Hindlimb muscle (tissue), 1 donor: ENCODE results near the gene PRR14L. TPM values are rescaled to one million over a fixed set of nuclear protein-coding genes. Genes with fewer than 3 reads are reported as not detected.
A peak's percentile ranks its signal among the peaks of the same experiment; 100 is the strongest.
"Not testable (repeated sequence)": the region's sequence is repeated elsewhere in the genome, so short reads cannot be mapped to it uniquely, and the experiment has no call there.

ENCODE experiments used
- DNase-seq: peaks from one replicate; pipeline ENCODE4 v3.0.0-alpha.2; 2013
- polyA plus RNA-seq: library from polyadenylated mRNA; unstranded; fragments of 120-200 nt; gene quantifications from one replicate; pipeline ENCODE4 v1.2.1, GENCODE V29; 2013; ENCODE audit not compliant: insufficient read length

PRR14L gene
- polyA plus RNA-seq, 1 donor: 19.5 TPM

DNA sequence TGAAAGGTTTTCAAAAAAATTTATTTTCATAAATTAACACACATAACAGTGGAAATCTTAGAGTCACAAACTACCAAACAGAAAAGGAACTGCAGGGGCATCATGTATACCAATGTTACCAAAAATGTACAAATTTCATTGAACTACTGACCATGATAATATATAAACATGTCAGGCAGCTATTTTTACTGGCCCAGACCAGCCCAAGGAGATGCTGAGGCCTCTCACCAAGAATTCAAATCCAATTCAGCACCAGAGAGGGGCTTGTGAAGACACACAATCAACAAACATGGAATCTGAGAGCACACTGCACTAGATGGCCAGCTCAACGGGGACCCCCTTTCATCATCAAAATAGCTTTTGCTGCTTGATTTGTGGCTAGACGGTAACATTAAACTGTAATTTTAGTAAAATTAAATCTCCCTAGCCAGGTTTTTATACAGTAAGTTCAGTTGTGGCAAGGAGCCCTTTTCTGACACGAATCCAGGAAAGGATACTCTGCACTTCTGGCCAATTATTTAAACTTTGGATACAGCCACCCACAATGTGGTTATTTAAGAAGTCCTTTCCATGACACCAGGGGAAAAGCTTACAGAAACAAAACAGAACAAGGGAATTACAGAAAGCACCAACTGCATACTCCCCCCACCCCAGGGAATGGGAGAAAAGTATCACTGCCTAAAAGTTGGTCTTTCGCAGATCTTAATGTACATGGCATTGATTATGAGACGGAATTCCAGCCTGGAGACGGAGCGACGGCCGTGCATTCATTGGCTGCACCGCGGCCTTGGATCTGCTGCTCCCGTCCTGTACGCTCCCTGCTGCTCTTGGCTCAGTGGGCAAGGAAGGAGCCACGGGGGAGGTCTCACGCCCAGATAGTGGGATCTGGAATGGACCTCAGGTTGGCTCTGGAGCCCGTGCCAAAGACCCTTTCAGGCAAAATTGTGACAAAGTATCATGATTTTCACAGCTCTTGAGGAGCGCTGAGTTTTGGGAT is 68.3 kb downstream of the PRR14L start:
- peak; percentile 64 for DNase-seq

GRCh38 chr22:31680861-31681341 is 69.0 kb downstream of the PRR14L start:
- no peak for DNase-seq

- DNase-seq: no peak
Measured at GRCh38 chr22:31678748-31679147, 71.2 kb downstream of the PRR14L start.

DNA sequence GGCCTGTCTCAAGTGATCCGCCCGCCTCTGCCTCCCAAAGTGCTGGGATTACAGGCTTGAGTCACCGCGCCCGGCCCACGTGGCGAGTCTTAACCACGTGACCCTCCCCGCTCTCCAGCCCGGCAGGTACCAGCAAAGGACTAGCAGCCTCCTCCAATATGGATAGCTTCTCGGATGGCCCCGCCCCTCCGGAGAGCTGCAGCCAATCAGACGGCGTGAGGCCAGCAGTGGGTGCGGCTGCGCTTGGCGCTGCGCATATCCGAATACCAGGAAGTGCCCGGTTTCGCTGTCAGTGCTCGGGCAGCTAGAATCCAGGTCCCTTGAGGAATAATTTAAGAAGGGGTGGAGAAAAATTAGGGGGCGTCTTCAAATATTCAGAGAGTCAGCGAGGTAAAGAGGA is 73.2 kb downstream of the PRR14L start:
- DNase-seq: peak; percentile 82

- DNase-seq: not testable (repeated sequence)
Measured at GRCh38 chr22:31674219-31674618, 75.7 kb downstream of the PRR14L start.

DNA sequence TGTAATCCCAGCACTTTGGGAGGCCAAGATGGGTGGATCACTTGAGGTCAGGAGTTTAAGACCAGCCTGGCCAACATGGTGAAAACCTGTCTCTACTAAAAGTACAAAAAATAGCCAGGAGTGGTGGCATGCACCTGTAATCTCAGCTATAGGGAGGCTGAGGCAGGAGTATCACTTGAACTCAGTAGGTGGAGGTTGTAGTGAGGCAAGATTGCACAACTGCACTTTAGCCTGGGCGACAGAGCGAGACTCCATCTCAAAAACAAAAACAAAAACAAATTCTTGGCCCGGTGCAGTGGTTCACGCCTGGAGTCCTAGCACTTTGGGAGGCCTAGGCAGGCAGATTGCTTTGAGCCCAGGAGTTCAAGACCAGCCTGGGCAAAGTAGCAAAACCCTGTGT is 81.1 kb downstream of the PRR14L start:
- DNase-seq: not testable (repeated sequence)

- DNase-seq: no peak
Measured at GRCh38 chr22:31662668-31663037, 87.3 kb downstream of the PRR14L start.

DNA sequence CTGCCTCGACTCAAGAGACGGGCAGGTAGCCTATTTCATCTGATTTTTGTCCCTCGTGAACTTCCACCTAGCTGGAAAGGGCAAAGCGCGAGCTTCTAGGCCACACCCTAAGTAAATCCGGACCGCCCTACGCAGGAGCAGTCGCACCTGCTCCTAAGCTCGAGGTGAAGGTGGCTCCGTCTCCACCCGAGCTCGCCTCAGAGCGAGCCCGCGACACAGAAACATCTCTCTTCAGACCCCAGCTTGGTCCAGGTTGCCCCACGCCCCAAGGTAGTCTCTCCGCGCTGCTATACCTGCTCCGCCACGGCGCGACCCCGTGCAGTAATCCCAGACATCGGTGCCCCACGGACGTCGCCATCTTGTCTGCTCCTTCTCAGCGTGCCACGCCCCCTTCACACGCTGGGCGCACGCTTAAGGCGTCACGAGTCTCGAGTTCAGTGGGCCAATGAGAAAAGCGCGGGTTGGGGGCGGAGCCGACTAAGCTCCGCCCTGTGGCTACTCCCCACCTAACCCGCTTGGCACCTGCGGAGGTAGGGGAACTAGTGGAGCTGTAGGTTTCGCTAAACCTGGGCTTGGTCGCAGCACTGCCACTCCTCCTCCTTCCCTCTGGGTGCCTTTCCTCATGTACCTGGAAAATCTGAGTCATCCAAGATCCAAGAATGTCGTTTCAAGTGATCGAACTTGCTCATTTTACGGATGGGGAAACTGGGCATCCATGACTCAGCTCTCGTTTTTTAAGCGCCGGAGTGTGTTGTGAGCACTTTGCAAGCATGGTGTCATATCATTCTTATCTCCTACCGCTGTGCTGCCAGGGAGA is 87.9 kb downstream of the PRR14L start, which contains the start of gene PISD:
Gene PISD, minus strand, starts transcription at position 365 of the 817 bp plus-strand sequence. Its CDS starts 7 bp downstream, at position 358.
- DNase-seq: peak; percentile 98

DNA sequence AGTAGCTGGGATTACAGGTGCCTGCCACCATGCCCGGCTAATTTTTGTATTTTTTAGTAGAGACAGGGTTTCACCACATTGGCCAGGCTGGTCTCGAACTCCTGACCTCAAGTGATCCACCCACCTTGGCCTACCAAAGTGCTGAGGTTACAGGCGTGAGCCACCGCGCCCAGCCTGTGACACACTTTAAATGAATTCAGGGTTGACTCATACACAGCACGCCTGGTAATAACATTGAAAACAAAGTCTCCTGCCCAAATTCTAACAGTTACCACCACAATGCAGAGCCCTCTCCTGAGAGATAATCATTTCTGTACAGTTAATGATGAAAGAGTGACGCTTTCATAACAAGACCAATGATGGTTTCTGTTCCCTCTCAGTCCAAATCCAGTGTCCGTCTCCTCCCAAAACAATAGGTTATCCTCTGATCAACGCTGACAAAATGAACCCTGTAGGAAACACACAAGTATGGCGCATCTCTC is 89.0 kb downstream of the PRR14L start:
- not testable (repeated sequence) for DNase-seq

GRCh38 chr22:31659246-31659645 is 90.7 kb downstream of the PRR14L start:
- DNase-seq: no peak

GRCh38 chr22:31654408-31654807 is 95.5 kb downstream of the PRR14L start:
- DNase-seq: no peak

DNA sequence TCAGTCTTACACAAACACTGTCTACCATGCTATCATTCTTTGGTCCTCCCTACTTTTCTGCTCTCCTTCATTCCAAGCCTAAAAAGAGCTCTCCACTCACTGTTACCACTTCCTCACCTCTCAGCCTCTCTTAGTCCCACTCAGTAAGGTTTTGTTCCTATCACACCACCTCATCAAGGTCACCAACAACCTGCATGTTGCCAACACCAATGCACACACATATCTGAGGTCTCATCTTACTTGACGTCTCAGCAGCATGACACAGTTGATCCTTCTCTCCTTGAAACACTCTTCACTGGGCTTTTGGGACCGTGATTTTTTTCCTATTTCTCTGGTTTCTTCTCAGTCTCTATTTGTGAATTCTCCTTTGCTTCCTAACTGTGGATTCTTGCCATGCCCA is 96.0 kb downstream of the PRR14L start:
- no peak for DNase-seq

DNA sequence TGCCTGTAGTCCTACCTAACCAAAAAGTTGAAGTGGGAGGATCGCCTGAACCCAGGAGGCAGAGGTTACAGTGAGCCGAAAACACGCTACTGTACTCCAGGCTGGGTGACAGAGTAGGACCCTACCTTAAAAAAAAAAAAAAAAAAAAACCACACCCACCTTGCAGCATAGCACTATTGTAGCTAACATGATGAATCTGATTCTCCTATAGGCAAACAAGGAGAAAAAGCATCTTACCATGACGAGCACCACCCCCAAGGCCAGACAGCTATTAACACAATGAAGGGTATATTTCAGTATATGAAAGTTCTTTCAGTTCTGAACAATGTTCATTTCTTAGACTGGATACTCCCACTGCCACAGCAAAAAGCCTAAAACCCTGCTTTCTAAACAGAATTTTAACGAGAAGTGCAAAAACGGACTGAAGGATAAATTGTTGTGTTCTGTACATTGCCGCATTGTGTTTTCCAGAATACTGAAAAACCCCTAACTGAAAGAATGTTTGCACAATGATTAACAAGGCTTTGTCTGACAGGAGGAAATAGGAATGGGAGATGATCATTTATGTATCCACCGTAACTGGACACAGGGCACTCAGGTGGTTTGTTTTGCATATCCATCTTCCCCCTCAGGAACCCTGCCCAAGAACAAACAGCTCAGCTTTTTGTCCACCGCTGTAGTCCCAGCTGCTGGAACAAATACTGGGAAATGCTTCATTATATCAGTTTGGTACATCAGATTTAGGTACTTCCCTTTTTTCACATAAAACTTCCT is 96.8 kb downstream of the PRR14L start:
- no peak for DNase-seq

DNA sequence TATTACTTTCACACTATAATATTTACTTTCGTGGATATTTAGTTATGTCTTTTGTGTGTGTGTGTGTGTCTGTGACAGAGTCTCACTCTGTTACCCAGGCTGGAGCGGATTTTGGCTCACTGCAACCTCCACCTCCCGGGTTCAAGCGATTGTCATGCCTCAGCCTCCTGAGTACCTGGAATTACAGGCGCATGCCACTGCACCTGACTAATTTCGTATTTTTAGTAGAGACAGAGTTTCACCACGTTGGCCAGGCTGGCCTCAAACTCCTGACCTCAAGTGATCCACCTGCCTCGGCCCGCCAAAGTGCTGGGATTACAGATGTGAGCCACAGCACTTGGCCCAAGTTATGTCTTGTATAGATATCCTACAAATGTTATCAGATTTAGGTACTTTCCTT is 97.8 kb downstream of the PRR14L start:
- DNase-seq: no peak

GRCh38 chr22:31651664-31652063 is 98.3 kb downstream of the PRR14L start:
- no peak for DNase-seq

- no peak for DNase-seq
Measured at GRCh38 chr22:31650391-31650790, 99.5 kb downstream of the PRR14L start.

- DNase-seq: no peak
Measured at GRCh38 chr22:31647523-31648320, 102.2 kb downstream of the PRR14L start.

- DNase-seq: no peak
Measured at GRCh38 chr22:31647066-31647465, 102.9 kb downstream of the PRR14L start.

DNA sequence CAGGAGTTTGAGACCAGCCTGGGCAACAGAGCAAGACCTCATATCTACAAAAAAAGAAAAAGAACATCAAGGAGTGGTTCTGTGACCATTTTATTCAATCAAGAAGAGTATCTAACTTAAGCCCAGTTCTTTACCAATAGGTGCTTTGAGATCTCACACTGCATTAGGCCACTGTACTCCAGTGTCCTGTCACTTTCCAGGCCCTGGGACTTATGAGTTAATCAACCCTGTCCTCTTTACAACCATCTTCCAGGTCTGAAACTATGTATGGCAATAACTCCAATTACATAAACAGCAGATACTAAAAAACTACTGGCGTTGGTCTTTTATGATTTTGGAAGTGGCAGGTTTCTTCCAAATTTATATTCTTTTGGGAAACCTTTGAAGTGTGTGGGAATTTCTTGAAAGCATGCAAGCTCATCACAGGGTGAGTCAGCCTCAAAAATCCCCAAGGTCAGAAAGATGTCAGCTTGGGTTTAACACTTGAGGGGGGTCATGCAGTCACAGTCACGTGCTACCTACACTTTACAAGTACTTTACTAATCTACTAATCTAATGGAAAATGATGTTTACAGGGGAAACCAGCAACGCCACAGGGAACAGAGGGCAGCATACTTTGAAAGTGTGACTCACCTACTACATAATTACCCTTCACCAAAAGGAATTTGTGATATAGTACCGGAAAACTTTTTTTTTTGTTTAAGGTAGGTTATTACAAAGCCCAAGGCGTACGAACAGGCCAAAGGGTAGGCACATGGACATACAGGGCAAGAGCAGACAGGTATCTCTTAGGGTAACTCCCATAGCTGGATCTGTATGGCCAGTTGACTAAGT is 103.5 kb downstream of the PRR14L start:
- DNase-seq: no peak

DNA sequence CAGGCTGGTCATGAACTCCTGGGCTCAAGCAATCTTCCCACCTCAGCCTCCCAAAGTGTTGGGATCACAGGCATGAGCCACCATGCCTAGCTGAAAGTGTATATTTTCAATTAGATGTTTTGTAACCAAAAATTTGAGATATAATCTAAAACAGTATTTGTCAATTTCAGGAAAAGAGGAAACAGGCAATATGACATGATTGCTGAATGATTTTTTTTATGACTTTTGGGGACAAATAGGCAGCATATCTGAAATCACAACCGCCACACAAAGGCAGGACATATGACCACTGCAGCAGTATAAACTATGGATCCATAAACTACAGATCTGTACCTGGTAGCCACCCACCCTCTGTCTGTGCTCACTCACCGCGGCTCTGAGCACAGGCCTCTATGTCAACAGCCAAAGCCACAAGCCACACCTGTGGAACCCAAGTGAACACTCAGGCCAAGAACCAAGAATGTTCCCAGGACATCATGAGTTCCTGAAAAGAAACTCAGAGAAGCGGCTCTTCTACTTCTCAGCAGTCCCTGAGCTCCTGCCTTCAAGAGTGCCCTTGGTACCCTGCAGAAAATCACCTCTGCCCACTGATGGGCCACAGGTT is 110.4 kb downstream of the PRR14L start:
- DNase-seq: no peak
